Smooth muscle cell (in vitro differentiated cells): Measurements from ENCODE around the gene RANBP17. TPM values are rescaled to one million over a fixed set of nuclear protein-coding genes. Genes with fewer than 3 reads are reported as not detected.

Experiments used
- DNase-seq: peaks from one replicate; lab custom pipeline; 2025; ENCODE audit not compliant: unreplicated experiment; lab: John Stamatoyannopoulos, UW
- H2AFZ ChIP-seq: fragments of 200-600 bp; sonication (generic); 2 replicates; pipeline ENCODE4 v1.6.0; 2016; ENCODE audit warnings: antibody characterized with exemption, low read depth, mild to moderate bottlenecking
- H3F3A ChIP-seq: fragments of 200-600 bp; sonication (generic); 2 replicates; pipeline ENCODE4 v1.6.0; 2017; ENCODE audit warnings: antibody characterized with exemption, low read depth
- H3K27ac ChIP-seq: fragments of 200-600 bp; sonication (generic); 2 replicates; pipeline ENCODE4 v1.5.1; 2016; ENCODE audit warnings: low read depth, mild to moderate bottlenecking
- H3K27me3 ChIP-seq: fragments of 200-600 bp; sonication (generic); 2 replicates; pipeline ENCODE4 v1.6.1; 2016; ENCODE audit warnings: low read depth, mild to moderate bottlenecking
- H3K36me3 ChIP-seq: fragments of 200-600 bp; sonication (generic); 2 replicates; pipeline ENCODE4 v1.5.1; 2016; ENCODE audit warnings: low read depth
- H3K4me1 ChIP-seq: fragments of 200-600 bp; sonication (generic); 2 replicates; pipeline ENCODE4 v1.5.1; 2016; ENCODE audit warnings: low read depth
- H3K4me2 ChIP-seq: fragments of 200-600 bp; sonication (generic); 2 replicates; pipeline ENCODE4 v1.6.0; 2016; ENCODE audit warnings: mild to moderate bottlenecking
- H3K4me3 ChIP-seq: fragments of 200-600 bp; sonication (generic); 2 replicates; pipeline ENCODE4 v1.5.1; 2016; ENCODE audit warnings: mild to moderate bottlenecking
- H3K79me2 ChIP-seq: fragments of 200-600 bp; sonication (generic); 2 replicates; pipeline ENCODE4 v1.6.0; 2016; ENCODE audit warnings: low read depth, mild to moderate bottlenecking
- H3K9ac ChIP-seq: fragments of 200-600 bp; sonication (generic); 2 replicates; pipeline ENCODE4 v1.6.0; 2016; ENCODE audit warnings: low read depth
- H3K9me3 ChIP-seq: fragments of 200-600 bp; sonication (generic); replicated peaks from 2 replicates; pipeline ENCODE4 v1.5.1; 2016; ENCODE audit warnings: low read depth
- H4K20me1 ChIP-seq: fragments of 200-600 bp; sonication (generic); 2 replicates; pipeline ENCODE4 v1.6.0; 2016; ENCODE audit warnings: low read depth
- WGBS: methylation state at CpG from one replicate; pipeline ENCODE4 v1.1.7; 2016; ENCODE audit warnings: low lambda C conversion rate; 5-methylcytosine and 5-hydroxymethylcytosine counted together
- polyA plus RNA-seq: library from polyadenylated mRNA; unstranded; fragments of >200 nt; fragmentation: Nextera tagmentation; extraction: Ambion mirVana; gene quantifications from 2 replicates; pipeline ENCODE4 v1.2.1, GENCODE V29; 2016
- total RNA-seq: library from RNA; depleted of rRNA; stranded (reverse); fragments of >200 nt; gene quantifications from 2 replicates; pipeline ENCODE4 v1.2.3, GENCODE V29; 2014
- TF ChIP-seq, protein P1 (sequence below): fragments of 200-600 bp; sonication (generic); IDR thresholded peaks from 2 replicates; pipeline ENCODE4 v1.5.1; 2017; ENCODE audit warnings: borderline replicate concordance, mild to moderate bottlenecking, antibody characterized with exemption; ENCODE audit not compliant: insufficient read depth, poor library complexity, severe bottlenecking

The RANBP17 gene
- total and polyA plus RNA-seq, 2 experiments from 2014 or later: 13.0 to 42.6 TPM

DNA sequence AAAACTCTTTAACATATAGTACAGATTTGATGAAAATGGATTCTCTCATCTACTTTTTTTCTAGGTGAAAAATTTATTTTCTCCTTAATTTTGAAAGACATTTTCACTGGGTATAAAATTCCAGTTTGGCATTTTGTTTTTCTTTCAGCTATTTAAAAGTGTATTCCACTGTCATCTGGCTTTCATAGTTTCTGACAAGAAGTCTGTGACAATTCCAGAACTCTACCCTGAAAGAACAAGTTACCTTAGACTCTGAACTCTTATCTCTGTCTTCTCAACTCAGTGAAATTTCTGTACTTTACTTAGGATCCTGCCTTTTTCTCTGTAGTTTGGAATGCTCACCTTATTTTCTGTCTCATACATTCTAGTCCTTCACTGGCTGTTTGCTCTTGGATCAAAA lies 161.7 kb downstream of the RANBP17 start:
- H3K9me3 ChIP-seq: peaks cover 23% of the 10 kb centered on the region
- H3K4me2 ChIP-seq: no peak overlapping the region
- no peak for DNase-seq
- H2AFZ ChIP-seq: no peak overlapping the region
- H3K27ac ChIP-seq: no peak overlapping the region
- no peaks in the 10 kb centered on the region for H4K20me1 ChIP-seq
- no peak overlapping the region for H3K9ac ChIP-seq
- TF ChIP-seq, protein P1, sequence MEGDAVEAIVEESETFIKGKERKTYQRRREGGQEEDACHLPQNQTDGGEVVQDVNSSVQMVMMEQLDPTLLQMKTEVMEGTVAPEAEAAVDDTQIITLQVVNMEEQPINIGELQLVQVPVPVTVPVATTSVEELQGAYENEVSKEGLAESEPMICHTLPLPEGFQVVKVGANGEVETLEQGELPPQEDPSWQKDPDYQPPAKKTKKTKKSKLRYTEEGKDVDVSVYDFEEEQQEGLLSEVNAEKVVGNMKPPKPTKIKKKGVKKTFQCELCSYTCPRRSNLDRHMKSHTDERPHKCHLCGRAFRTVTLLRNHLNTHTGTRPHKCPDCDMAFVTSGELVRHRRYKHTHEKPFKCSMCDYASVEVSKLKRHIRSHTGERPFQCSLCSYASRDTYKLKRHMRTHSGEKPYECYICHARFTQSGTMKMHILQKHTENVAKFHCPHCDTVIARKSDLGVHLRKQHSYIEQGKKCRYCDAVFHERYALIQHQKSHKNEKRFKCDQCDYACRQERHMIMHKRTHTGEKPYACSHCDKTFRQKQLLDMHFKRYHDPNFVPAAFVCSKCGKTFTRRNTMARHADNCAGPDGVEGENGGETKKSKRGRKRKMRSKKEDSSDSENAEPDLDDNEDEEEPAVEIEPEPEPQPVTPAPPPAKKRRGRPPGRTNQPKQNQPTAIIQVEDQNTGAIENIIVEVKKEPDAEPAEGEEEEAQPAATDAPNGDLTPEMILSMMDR: no peak
- H3F3A ChIP-seq: no peaks in the 10 kb centered on the region
- no peaks in the 10 kb centered on the region for H3K4me1 ChIP-seq
- H3K36me3 ChIP-seq: no peaks in the 10 kb centered on the region
- no peak overlapping the region for H3K4me3 ChIP-seq
- no peaks in the 10 kb centered on the region for H3K27me3 ChIP-seq
- no peaks in the 10 kb centered on the region for H3K79me2 ChIP-seq

DNA sequence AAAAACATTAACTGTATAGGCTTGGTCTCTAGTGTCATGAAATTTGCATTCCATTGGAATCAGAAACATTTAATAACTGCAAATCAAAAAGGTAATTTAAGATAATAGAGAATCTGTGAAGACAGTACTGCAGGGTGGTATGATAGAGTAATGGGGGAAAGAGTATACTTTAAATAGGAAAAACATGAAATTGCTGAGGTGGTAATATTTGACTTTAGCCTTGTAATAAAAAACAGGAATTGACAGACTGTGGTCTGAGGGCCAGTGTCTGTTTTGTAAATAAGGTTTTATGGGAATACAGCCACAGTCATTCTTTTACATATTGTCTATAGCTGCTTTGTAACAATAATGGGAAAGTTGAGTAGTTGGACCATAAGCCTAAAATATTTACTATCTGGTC lies 162.3 kb downstream of the RANBP17 start:
- H3K27ac ChIP-seq: no peak overlapping the region
- no peak overlapping the region for H2AFZ ChIP-seq
- H3K79me2 ChIP-seq: no peaks in the 10 kb centered on the region
- H3F3A ChIP-seq: no peaks in the 10 kb centered on the region
- no peak for DNase-seq
- H3K27me3 ChIP-seq: no peaks in the 10 kb centered on the region
- H4K20me1 ChIP-seq: no peaks in the 10 kb centered on the region
- no peak overlapping the region for H3K4me2 ChIP-seq
- no peak overlapping the region for H3K4me3 ChIP-seq
- no peaks in the 10 kb centered on the region for H3K36me3 ChIP-seq
- no peak overlapping the region for H3K9ac ChIP-seq
- H3K4me1 ChIP-seq: no peaks in the 10 kb centered on the region
- TF ChIP-seq, protein P1: no peak
- H3K9me3 ChIP-seq: peaks cover 19% of the 10 kb centered on the region

DNA sequence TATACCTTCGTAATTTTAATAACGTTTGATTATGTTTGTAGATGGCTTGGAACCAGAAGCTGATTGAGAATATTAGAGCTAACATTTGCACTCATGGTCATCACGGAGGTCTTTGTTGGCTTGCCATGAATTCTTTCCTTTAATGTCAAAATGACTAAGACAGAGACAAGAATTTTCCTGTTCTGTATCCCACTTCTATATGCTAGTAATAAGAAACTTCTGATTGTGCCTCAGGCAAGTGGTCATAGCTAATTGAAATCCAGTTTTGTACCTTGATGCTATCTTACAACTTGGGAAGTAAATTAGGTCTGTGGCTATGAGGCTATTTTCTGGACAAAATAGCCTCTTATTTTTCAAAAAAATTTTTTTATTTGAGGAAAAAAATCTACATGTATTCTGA lies 167.6 kb downstream of the RANBP17 start:
- no peaks in the 10 kb centered on the region for H3K36me3 ChIP-seq
- H3K4me1 ChIP-seq: no peaks in the 10 kb centered on the region
- no peak overlapping the region for H3K27ac ChIP-seq
- H3K9me3 ChIP-seq: no peaks in the 10 kb centered on the region
- DNase-seq: no peak
- WGBS: 93% methylated on average over 3 of the region's 3 CpGs
- no peak overlapping the region for H3K4me3 ChIP-seq
- no peak overlapping the region for H3K9ac ChIP-seq
- no peaks in the 10 kb centered on the region for H3K79me2 ChIP-seq
- H4K20me1 ChIP-seq: no peaks in the 10 kb centered on the region
- H3F3A ChIP-seq: no peaks in the 10 kb centered on the region
- TF ChIP-seq, protein P1: no peak
- no peak overlapping the region for H3K4me2 ChIP-seq
- no peak overlapping the region for H2AFZ ChIP-seq
- H3K27me3 ChIP-seq: no peaks in the 10 kb centered on the region

DNA sequence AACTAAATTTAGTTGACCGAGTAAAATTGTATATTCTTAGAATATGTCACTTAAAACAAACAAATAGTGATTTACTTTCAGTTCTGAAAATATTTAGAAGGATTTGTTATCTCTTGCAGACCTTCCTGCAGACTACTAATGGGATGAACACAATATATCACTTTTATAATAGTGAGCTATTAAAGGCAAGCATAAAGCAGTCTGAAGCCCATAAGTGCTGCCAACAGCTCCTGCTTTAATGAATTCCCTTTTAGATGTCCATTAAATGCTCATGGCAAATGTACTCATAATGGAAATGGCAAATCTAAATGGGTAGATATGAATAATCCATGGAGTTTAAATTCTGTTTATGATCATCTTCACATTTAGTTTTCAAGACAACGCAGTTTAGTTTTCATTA lies 170.2 kb downstream of the RANBP17 start:
- H3K4me2 ChIP-seq: no peak overlapping the region
- no peak overlapping the region for H2AFZ ChIP-seq
- H3K36me3 ChIP-seq: no peaks in the 10 kb centered on the region
- no peaks in the 10 kb centered on the region for H3K4me1 ChIP-seq
- no peaks in the 10 kb centered on the region for H3K79me2 ChIP-seq
- H3K9ac ChIP-seq: no peak overlapping the region
- WGBS: 94% methylated on average over 2 of the region's 2 CpGs
- no peaks in the 10 kb centered on the region for H3K27me3 ChIP-seq
- no peaks in the 10 kb centered on the region for H3F3A ChIP-seq
- TF ChIP-seq, protein P1: no peak
- H3K27ac ChIP-seq: no peak overlapping the region
- no peaks in the 10 kb centered on the region for H3K9me3 ChIP-seq
- no peak for DNase-seq
- no peak overlapping the region for H3K4me3 ChIP-seq
- H4K20me1 ChIP-seq: no peaks in the 10 kb centered on the region
